Panc1 (cell line): ENCODE data around the gene MMP11. TPM values are rescaled to one million over a fixed set of nuclear protein-coding genes. Genes with fewer than 3 reads are reported as not detected.

Experiments
- ATAC-seq: fragments of 200-7000 bp; cut with Tn5 transposase; 2 replicates; pipeline ENCODE4 v1.9.1; 2020; ENCODE audit warnings: mild to moderate bottlenecking, moderate library complexity
- BruUV-seq: library from RNA; stranded (reverse); fragments of 400-500 nt; replicated peaks from 2 replicates; lab custom pipeline; 2021; lab: Mats Ljungman, UMichigan
- CTCF ChIA-PET: fragments of 300-600 bp; sonication (Branson Sonifier 250); formaldehyde crosslinking; loops from one replicate; lab custom pipeline; 2022; ENCODE audit warnings: antibody characterized with exemption; lab: Charles Lee
- POLR2A ChIA-PET: fragments of 300-600 bp; sonication (Branson Sonifier 250); formaldehyde crosslinking; loops from one replicate; lab custom pipeline; 2022; ENCODE audit warnings: antibody characterized with exemption; lab: Charles Lee
- DNase-seq: peaks from one replicate; pipeline ENCODE4 v3.0.0-alpha.2; 2010; ENCODE audit warnings: low read depth, low spot score
- H3K27ac ChIP-seq: 2 replicates; pipeline ENCODE4 v1.5.1; 2011; ENCODE audit warnings: mild to moderate bottlenecking, low read length, inconsistent platforms
- H3K27me3 ChIP-seq: fragments of 200-500 bp; sonication (Bioruptor generic); 2 replicates; pipeline ENCODE4 v1.6.0; 2014; ENCODE audit warnings: low read length, inconsistent platforms; ENCODE audit not compliant: control insufficient read depth, insufficient read depth
- H3K36me3 ChIP-seq: fragments of 200-500 bp; sonication (Bioruptor generic); 2 replicates; pipeline ENCODE4 v1.5.1; 2014; ENCODE audit warnings: inconsistent platforms, mild to moderate bottlenecking, low read length, moderate library complexity; ENCODE audit not compliant: control insufficient read depth, insufficient read depth
- H3K4me1 ChIP-seq: 2 replicates; pipeline ENCODE4 v1.5.1; 2011; ENCODE audit warnings: inconsistent platforms, mild to moderate bottlenecking, low read length, moderate library complexity; ENCODE audit not compliant: control insufficient read depth, insufficient read depth
- H3K4me3 ChIP-seq, 2 experiments: 2 replicates each; pipeline ENCODE4 v1.5.1; 2011 to 2012; ENCODE audit warnings: low read depth in 2 of 2, low read length in 2 of 2, mild to moderate bottlenecking in 2 of 2, inconsistent platforms in 1 of 2, moderate library complexity in 1 of 2
- H3K9me3 ChIP-seq: fragments of 200-500 bp; sonication (Bioruptor generic); 2 replicates; pipeline ENCODE4 v1.5.1; 2014; ENCODE audit warnings: low read depth, mild to moderate bottlenecking, inconsistent platforms, low read length, moderate library complexity; ENCODE audit not compliant: control insufficient read depth, insufficient read depth
- POLR2AphosphoS5 ChIP-seq: IDR thresholded peaks from 2 replicates; pipeline ENCODE4 v1.6.1; 2012; ENCODE audit warnings: mild to moderate bottlenecking, low read depth, low read length, moderate library complexity
- SIN3A ChIP-seq: IDR thresholded peaks from 2 replicates; pipeline ENCODE4 v1.6.1; 2012; ENCODE audit warnings: low read depth, mild to moderate bottlenecking, low read length, moderate library complexity, borderline replicate concordance; ENCODE audit not compliant: insufficient read depth
- TCF7L2 ChIP-seq: IDR thresholded peaks from 2 replicates; pipeline ENCODE4 v1.6.1; 2011; ENCODE audit warnings: mild to moderate bottlenecking, low read depth, low read length, inconsistent platforms
- in situ Hi-C: cut with HindIII; loops from 2 replicates; pipeline ENCODE4 v1.10.0; 2016; ENCODE audit warnings: low sequenced_read_pairs, low pct_unique_long_range_greater_than_20kb
- intact Hi-C: fragments of 100-400 bp; cut with micrococcal nuclease; formaldehyde crosslinking; loops from one replicate; pipeline ENCODE4 v1.10.0; 2022; ENCODE audit not compliant: unreplicated experiment
- total RNA-seq: library from RNA; stranded (reverse); gene quantifications from one replicate; pipeline ENCODE4 v1.2.1, GENCODE V29; 2021; ENCODE audit not compliant: unreplicated experiment
- TF ChIP-seq, protein P1 (sequence below), 2 experiments: IDR thresholded peaks; 2 replicates each; pipeline ENCODE4 v1.6.1; 2011 to 2012; ENCODE audit warnings: low read depth in 2 of 2, control low read depth in 1 of 2, low read length in 1 of 2, mild to moderate bottlenecking in 1 of 2, moderate library complexity in 1 of 2; ENCODE audit not compliant: insufficient read depth in 1 of 2
- TF ChIP-seq, protein P2 (sequence below): fragments of 450-650 bp; IDR thresholded peaks from 2 replicates; pipeline ENCODE4 v1.5.1; 2017; ENCODE audit warnings: mild to moderate bottlenecking

Gene MMP11
- total RNA-seq, 1 experiment from 2014 or later, result 3.0 TPM

- no peak for DNase-seq
- no peaks in the 10 kb centered on the region for H3K9me3 ChIP-seq
- no TSS peak for BruUV-seq
- no peaks in the 10 kb centered on the region for H3K4me1 ChIP-seq
- in situ Hi-C loops (no loop called here), intact Hi-C loops (no loop called here)
- H3K36me3 ChIP-seq, result peaks cover 4% of the 10 kb centered on the region; the same call in 1 of the 2 replicates
- TF ChIP-seq, protein P1, sequence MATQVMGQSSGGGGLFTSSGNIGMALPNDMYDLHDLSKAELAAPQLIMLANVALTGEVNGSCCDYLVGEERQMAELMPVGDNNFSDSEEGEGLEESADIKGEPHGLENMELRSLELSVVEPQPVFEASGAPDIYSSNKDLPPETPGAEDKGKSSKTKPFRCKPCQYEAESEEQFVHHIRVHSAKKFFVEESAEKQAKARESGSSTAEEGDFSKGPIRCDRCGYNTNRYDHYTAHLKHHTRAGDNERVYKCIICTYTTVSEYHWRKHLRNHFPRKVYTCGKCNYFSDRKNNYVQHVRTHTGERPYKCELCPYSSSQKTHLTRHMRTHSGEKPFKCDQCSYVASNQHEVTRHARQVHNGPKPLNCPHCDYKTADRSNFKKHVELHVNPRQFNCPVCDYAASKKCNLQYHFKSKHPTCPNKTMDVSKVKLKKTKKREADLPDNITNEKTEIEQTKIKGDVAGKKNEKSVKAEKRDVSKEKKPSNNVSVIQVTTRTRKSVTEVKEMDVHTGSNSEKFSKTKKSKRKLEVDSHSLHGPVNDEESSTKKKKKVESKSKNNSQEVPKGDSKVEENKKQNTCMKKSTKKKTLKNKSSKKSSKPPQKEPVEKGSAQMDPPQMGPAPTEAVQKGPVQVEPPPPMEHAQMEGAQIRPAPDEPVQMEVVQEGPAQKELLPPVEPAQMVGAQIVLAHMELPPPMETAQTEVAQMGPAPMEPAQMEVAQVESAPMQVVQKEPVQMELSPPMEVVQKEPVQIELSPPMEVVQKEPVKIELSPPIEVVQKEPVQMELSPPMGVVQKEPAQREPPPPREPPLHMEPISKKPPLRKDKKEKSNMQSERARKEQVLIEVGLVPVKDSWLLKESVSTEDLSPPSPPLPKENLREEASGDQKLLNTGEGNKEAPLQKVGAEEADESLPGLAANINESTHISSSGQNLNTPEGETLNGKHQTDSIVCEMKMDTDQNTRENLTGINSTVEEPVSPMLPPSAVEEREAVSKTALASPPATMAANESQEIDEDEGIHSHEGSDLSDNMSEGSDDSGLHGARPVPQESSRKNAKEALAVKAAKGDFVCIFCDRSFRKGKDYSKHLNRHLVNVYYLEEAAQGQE (IDR thresholded peaks at IDR 0.05; ENCODE audit: insufficient read depth in 1 of 2, low read depth in 2 of 2, low read length in 1 of 2), result no peak
- no peak for TF ChIP-seq POLR2AphosphoS5
- TF ChIP-seq, protein P2, sequence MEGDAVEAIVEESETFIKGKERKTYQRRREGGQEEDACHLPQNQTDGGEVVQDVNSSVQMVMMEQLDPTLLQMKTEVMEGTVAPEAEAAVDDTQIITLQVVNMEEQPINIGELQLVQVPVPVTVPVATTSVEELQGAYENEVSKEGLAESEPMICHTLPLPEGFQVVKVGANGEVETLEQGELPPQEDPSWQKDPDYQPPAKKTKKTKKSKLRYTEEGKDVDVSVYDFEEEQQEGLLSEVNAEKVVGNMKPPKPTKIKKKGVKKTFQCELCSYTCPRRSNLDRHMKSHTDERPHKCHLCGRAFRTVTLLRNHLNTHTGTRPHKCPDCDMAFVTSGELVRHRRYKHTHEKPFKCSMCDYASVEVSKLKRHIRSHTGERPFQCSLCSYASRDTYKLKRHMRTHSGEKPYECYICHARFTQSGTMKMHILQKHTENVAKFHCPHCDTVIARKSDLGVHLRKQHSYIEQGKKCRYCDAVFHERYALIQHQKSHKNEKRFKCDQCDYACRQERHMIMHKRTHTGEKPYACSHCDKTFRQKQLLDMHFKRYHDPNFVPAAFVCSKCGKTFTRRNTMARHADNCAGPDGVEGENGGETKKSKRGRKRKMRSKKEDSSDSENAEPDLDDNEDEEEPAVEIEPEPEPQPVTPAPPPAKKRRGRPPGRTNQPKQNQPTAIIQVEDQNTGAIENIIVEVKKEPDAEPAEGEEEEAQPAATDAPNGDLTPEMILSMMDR, result no peak
- TF ChIP-seq TCF7L2, result no peak
- no peak for TF ChIP-seq SIN3A
- H3K27me3 ChIP-seq, result no peaks in the 10 kb centered on the region
- POLR2A ChIA-PET, result no interaction called here
- no peak overlapping the region for H3K27ac ChIP-seq
- ATAC-seq, result no peak
- CTCF ChIA-PET, result no interaction called here
- no peak overlapping the region for H3K4me3 ChIP-seq
These were observed 39.7 kb downstream of the MMP11 start for GRCh38 chr22:23812378-23812777.

DNA sequence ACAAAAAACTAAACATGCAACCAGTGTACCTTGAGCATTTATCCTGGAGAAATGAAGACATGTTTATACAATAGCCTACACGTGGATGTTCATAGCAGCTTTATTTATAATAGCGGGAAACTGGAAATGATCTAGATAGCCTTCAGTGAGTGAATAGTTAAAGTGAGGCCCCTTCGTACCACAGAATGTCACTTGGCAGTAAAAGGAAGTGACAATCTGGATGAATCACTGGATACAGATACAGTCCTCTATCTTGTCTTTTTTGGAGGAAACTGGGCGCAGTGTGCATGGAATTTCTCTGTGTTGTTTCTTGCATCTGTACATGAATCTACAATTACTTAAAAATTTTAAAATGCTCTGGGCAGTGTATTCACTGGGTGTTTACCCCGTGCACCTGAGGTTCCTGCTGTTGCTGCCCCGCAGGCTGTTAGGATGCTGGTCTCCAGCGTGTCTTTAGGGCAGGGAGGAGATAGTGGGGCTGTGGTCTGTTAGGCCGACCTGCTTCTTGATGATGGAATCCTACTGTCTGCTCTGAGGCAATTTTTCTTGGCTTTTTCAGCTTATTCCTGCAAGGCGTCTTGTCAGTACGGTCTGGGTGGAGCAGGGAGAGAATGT lies 43.0 kb downstream of the MMP11 start:
- Histone ChIP-seq H3K4me1 (no peaks in the 10 kb centered on the region), H3K4me3 (no peak overlapping the region), H3K27ac (no peak overlapping the region), H3K27me3 (no peaks in the 10 kb centered on the region), H3K9me3 (no peaks in the 10 kb centered on the region), H3K36me3 (peaks cover 4% of the 10 kb centered on the region; the same call in 1 of the 2 replicates)
- TF ChIP-seq TCF7L2 (no peak), POLR2AphosphoS5 (no peak), SIN3A (no peak)
- TF ChIP-seq, protein P1 (IDR thresholded peaks at IDR 0.05; ENCODE audit: insufficient read depth in 1 of 2, low read depth in 2 of 2, low read length in 1 of 2), result no peak
- TF ChIP-seq, protein P2, result no peak
- in situ Hi-C loops (no loop called here), intact Hi-C loops (no loop called here)
- DNase-seq (no peak), ATAC-seq (no peak)
- CTCF ChIA-PET, result interaction anchor here (0.6 kb wide), 1 partner anchor 42 kb away, joined by 7 read pairs; the partner anchor contains the start of gene SLC2A11
- BruUV-seq, result no TSS peak
- POLR2A ChIA-PET, result no interaction called here
